Measurements from ENCODE around the gene TAAR2.
"Not testable (repeated sequence)": the region's sequence is repeated elsewhere in the genome, so short reads cannot be mapped to it uniquely, and the experiment has no call there.

DNA sequence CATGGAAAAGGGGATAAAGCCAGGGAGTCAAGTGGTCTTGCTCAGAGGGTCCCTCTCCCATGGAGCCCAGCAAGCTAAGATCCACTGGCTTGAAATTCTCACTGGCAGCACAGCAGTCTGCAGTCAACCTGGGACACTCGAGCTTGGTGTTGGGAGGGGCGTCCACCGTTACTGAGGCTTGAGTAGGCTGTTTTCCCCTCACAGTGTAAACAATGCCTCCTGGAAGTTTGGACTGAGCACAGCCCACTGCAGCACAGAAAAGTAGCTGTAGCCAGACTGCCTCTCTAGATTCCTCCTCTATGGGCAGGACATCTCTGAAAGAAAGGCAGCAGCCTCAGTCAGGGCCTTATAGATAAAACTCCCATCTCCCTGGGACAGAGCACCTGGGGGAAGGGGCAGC is 11.2 kb upstream of the TAAR2 start:
- TF ChIP-seq, protein P1, sequence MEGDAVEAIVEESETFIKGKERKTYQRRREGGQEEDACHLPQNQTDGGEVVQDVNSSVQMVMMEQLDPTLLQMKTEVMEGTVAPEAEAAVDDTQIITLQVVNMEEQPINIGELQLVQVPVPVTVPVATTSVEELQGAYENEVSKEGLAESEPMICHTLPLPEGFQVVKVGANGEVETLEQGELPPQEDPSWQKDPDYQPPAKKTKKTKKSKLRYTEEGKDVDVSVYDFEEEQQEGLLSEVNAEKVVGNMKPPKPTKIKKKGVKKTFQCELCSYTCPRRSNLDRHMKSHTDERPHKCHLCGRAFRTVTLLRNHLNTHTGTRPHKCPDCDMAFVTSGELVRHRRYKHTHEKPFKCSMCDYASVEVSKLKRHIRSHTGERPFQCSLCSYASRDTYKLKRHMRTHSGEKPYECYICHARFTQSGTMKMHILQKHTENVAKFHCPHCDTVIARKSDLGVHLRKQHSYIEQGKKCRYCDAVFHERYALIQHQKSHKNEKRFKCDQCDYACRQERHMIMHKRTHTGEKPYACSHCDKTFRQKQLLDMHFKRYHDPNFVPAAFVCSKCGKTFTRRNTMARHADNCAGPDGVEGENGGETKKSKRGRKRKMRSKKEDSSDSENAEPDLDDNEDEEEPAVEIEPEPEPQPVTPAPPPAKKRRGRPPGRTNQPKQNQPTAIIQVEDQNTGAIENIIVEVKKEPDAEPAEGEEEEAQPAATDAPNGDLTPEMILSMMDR (IDR thresholded peaks at IDR 0.05; ENCODE audit: low read depth, low read length): not testable (repeated sequence)
- TF ChIP-seq, protein P2, sequence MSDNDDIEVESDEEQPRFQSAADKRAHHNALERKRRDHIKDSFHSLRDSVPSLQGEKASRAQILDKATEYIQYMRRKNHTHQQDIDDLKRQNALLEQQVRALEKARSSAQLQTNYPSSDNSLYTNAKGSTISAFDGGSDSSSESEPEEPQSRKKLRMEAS (IDR thresholded peaks at IDR 0.05; ENCODE audit: low read depth, low read length): not testable (repeated sequence)
- TF ChIP-seq POLR2A (IDR thresholded peaks at IDR 0.05; ENCODE audit: extremely low read depth, insufficient read length); MYC (IDR thresholded peaks at IDR 0.05; ENCODE audit: low read depth, low read length): not testable (repeated sequence)
